A673 (cell line): ENCODE results near the gene AP2A1. TPM values are rescaled to one million over a fixed set of nuclear protein-coding genes. Genes with fewer than 3 reads are reported as not detected.

Experiments used
- BruUV-seq: library from RNA; stranded (reverse); fragments of 400-500 nt; replicated peaks from 2 replicates; lab custom pipeline; 2021; lab: Mats Ljungman, UMichigan
- CTCF ChIA-PET: fragments of 300-600 bp; sonication (Branson Sonifier 250); formaldehyde crosslinking; loops from one replicate; lab custom pipeline; 2022; ENCODE audit warnings: antibody characterized with exemption; lab: Charles Lee
- POLR2A ChIA-PET: fragments of 300-600 bp; sonication (Branson Sonifier 250); formaldehyde crosslinking; loops from one replicate; lab custom pipeline; 2022; ENCODE audit warnings: antibody characterized with exemption; ENCODE audit not compliant: low non-redundant PET; lab: Charles Lee
- DNase-seq: peaks from one replicate; pipeline ENCODE4 v3.0.0-alpha.2; 2015; ENCODE audit warnings: low spot score
- H3K27ac ChIP-seq: fragments of 200-600 bp; sonication (generic); 2 replicates; pipeline ENCODE4 v1.5.1; 2016; ENCODE audit warnings: mixed run types, low read depth, mild to moderate bottlenecking, mixed read lengths, antibody characterized with exemption, low read length; ENCODE audit not compliant: poor library complexity, severe bottlenecking
- H3K27me3 ChIP-seq: fragments of 200-600 bp; sonication (generic); replicated peaks from 2 replicates; pipeline ENCODE4 v1.6.1; 2017; ENCODE audit warnings: mixed run types, low read depth, mild to moderate bottlenecking, mixed read lengths, antibody characterized with exemption, low read length; ENCODE audit not compliant: insufficient read depth, poor library complexity
- H3K36me3 ChIP-seq: fragments of 200-600 bp; sonication (generic); 2 replicates; pipeline ENCODE4 v1.6.1; 2016; ENCODE audit warnings: mixed run types, mild to moderate bottlenecking, mixed read lengths, antibody characterized with exemption, low read length; ENCODE audit not compliant: insufficient read depth, poor library complexity, severe bottlenecking
- H3K4me1 ChIP-seq: fragments of 200-600 bp; sonication (generic); 2 replicates; pipeline ENCODE4 v1.6.1; 2017; ENCODE audit warnings: mixed run types, mild to moderate bottlenecking, mixed read lengths, antibody characterized with exemption, low read length; ENCODE audit not compliant: insufficient read depth, poor library complexity, severe bottlenecking
- H3K4me3 ChIP-seq: fragments of 200-600 bp; sonication (generic); 2 replicates; pipeline ENCODE4 v1.5.1; 2016; ENCODE audit warnings: low read depth, mixed run types, mild to moderate bottlenecking, mixed read lengths, low read length; ENCODE audit not compliant: poor library complexity, severe bottlenecking
- H3K9me3 ChIP-seq: fragments of 200-600 bp; sonication (generic); 2 replicates; pipeline ENCODE4 v1.6.1; 2016; ENCODE audit warnings: mixed run types, low read depth, mild to moderate bottlenecking, mixed read lengths, antibody characterized with exemption, low read length; ENCODE audit not compliant: poor library complexity, severe bottlenecking
- EZH2 ChIP-seq: fragments of 200-600 bp; sonication (generic); IDR thresholded peaks from 2 replicates; pipeline ENCODE4 v1.6.1; 2017; ENCODE audit warnings: borderline replicate concordance, low read depth, mild to moderate bottlenecking, mixed read lengths, antibody characterized with exemption, low read length; ENCODE audit not compliant: poor library complexity, severe bottlenecking
- intact Hi-C: fragments of 100-400 bp; cut with micrococcal nuclease; formaldehyde crosslinking; loops from one replicate; pipeline ENCODE4 v1.10.0; 2022; ENCODE audit not compliant: unreplicated experiment
- total RNA-seq: library from RNA; stranded (reverse); gene quantifications from 2 replicates; pipeline ENCODE4 v1.2.3, GENCODE V29; 2021
- TF ChIP-seq, protein P1 (sequence below): fragments of 300-800, 200-600 bp; sonication (generic); conservative IDR thresholded peaks from 2 replicates; pipeline ENCODE4 v1.5.1; 2017; ENCODE audit warnings: low read depth, mild to moderate bottlenecking, antibody characterized with exemption, low read length, moderate library complexity, mixed read lengths

Gene AP2A1
- total RNA-seq, 1 experiment from 2014 or later: 80.1 TPM

DNA sequence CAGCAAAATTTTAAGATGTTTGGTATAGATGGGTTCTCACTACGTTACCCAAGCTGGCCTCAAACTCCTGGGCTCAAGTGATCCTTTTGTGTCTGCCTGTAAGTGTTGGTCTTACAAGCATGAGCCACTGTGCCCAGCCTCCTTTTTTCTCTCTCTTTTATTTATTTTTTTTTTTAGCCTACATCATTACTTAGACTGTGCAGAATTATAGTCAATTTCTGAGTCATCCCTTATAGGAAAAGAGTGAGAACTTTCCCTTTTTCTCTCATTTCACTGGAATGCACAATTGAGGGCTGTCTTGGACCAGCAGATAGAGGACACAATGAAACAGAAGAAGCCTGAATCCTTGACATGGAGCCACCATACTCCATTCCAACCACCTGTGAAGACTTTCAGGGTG, 17.0 kb upstream of the AP2A1 start:
- BruUV-seq: no TSS peak
- CTCF ChIA-PET: interaction anchor here (0.7 kb wide), 1 partner anchor 59 kb away, joined by 3 read pairs; no protein-coding TSS in a partner anchor
- H3K27ac ChIP-seq: no peak overlapping the region
- H3K27me3 ChIP-seq: no peaks in the 10 kb centered on the region
- no peaks in the 10 kb centered on the region for H3K36me3 ChIP-seq
- no peak for DNase-seq
- H3K4me3 ChIP-seq: no peak overlapping the region
- H3K9me3 ChIP-seq: no peaks in the 10 kb centered on the region
- H3K4me1 ChIP-seq: no peaks in the 10 kb centered on the region
- intact Hi-C loops: no loop called here
- POLR2A ChIA-PET: no interaction called here
- TF ChIP-seq, protein P1, sequence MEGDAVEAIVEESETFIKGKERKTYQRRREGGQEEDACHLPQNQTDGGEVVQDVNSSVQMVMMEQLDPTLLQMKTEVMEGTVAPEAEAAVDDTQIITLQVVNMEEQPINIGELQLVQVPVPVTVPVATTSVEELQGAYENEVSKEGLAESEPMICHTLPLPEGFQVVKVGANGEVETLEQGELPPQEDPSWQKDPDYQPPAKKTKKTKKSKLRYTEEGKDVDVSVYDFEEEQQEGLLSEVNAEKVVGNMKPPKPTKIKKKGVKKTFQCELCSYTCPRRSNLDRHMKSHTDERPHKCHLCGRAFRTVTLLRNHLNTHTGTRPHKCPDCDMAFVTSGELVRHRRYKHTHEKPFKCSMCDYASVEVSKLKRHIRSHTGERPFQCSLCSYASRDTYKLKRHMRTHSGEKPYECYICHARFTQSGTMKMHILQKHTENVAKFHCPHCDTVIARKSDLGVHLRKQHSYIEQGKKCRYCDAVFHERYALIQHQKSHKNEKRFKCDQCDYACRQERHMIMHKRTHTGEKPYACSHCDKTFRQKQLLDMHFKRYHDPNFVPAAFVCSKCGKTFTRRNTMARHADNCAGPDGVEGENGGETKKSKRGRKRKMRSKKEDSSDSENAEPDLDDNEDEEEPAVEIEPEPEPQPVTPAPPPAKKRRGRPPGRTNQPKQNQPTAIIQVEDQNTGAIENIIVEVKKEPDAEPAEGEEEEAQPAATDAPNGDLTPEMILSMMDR: no peak
- TF ChIP-seq EZH2: no peak

DNA sequence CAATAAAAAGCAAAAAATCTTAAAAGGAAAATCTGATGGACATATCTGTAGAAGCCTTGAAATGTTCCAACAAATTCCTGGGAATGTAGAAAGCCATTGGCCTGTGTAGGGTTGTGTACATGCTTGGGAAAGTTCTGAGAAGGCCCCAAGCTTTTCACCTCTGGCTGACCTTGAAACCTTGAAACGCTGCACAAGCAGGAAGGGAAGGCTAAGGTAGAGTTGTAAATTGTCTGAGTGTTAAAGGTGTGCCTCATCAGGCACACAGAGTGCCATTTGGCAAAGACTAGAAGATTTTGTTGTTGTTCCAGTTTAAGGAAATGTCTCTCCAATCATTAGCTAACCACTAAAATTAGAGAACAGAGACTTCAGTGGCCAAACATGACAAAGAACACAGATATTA, 14.1 kb upstream of the AP2A1 start:
- no TSS peak for BruUV-seq
- H3K27me3 ChIP-seq: no peaks in the 10 kb centered on the region
- H3K9me3 ChIP-seq: no peaks in the 10 kb centered on the region
- H3K36me3 ChIP-seq: no peaks in the 10 kb centered on the region
- H3K27ac ChIP-seq: no peak overlapping the region
- no peaks in the 10 kb centered on the region for H3K4me1 ChIP-seq
- TF ChIP-seq, protein P1: no peak
- TF ChIP-seq EZH2: no peak
- POLR2A ChIA-PET: no interaction called here
- DNase-seq: no peak
- intact Hi-C loops: no loop called here
- CTCF ChIA-PET: no interaction called here
- H3K4me3 ChIP-seq: no peak overlapping the region

DNA sequence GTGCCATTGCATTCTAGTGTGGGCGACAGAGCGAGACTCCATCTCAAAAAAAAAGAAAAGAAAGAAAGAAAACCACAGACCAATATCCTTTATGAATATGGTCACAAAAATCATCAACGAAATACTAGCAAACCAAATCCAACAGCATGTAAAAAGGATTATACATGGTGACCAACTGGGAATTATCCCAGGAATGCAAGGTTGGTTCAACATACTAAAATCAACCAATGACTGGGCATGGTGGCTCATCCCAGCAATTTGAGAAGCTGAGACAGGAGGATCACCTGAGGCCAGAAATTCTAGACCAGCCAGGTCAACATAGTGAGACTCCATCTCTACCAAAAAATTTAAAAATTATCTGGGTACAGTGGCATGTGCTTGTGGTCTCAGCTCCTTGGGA, 10.8 kb upstream of the AP2A1 start:
- DNase-seq: no peak
- ChIA-PET CTCF (no interaction called here), POLR2A (no interaction called here)
- no TSS peak for BruUV-seq
- H3K4me1 ChIP-seq: no peaks in the 10 kb centered on the region
- no peaks in the 10 kb centered on the region for H3K27me3 ChIP-seq
- intact Hi-C loops: no loop called here
- TF ChIP-seq, protein P1: no peak
- no peak for TF ChIP-seq EZH2
- H3K4me3 ChIP-seq: no peak overlapping the region
- H3K27ac ChIP-seq: no peak overlapping the region
- no peaks in the 10 kb centered on the region for H3K9me3 ChIP-seq
- no peaks in the 10 kb centered on the region for H3K36me3 ChIP-seq
